GM18505 (cell line): ENCODE results near the gene ZNF280C.

Source experiments
- ATAC-seq: cut with Tn5 transposase; IDR thresholded peaks from one replicate; pipeline ENCODE4 v1.9.1; 2021; ENCODE audit not compliant: unreplicated experiment
- POLR2A ChIP-seq: IDR thresholded peaks from 4 replicates; pipeline ENCODE4 v1.6.1; 2011; ENCODE audit warnings: borderline replicate concordance; ENCODE audit not compliant: insufficient read depth, insufficient read length; ENCODE audit errors: extremely low read depth

The ZNF280C gene

GRCh38 chrX:130179579-130180215, 89.0 kb downstream of the ZNF280C start:
- ATAC-seq, result no peak
- TF ChIP-seq POLR2A, result no peak

DNA sequence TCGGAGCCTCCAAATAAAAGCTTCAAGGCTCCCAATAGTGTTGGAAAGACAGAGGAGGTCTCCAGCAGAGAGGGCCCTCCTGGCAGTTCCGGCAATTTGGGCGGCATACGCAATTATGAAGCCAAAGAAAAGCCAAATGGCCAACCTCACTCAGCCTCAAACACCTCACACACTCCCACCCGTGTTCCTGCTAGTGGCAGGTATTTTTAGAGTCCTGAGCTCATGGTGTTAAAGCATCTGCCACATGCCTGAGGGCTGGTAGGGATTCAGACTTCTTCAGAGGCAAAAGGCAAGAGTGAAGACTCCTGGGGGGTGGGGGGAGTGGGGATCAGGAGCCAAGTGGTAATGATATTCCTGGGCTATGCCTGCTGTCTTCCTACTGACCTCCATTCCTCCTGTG, 89.5 kb downstream of the ZNF280C start:
- TF ChIP-seq POLR2A, result no peak
- ATAC-seq, result no peak

DNA sequence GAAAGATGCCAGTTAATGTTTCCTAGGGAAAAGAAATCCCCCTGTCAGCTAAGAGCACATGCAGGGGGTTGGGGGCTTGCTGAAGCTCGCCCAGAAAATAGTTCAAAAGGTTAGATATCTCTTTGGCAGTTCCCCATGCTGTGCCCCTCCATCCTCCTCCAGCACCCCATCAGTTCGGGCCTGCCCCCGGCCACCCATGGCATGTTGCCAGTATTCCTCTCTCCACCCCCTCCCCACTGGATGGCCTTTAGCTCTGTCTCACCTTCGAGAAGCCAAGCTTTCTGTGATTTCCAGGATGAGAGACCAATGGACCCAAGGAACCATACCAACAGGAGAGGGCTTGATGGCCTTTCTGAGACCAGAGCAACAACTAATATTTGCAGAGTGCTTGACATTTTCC, 91.8 kb downstream of the ZNF280C start:
- no peak for ATAC-seq
- no peak for TF ChIP-seq POLR2A

GRCh38 chrX:130176354-130176776, 92.3 kb downstream of the ZNF280C start:
- TF ChIP-seq POLR2A, result peak; percentile 42
- ATAC-seq, result peak; percentile 70

DNA sequence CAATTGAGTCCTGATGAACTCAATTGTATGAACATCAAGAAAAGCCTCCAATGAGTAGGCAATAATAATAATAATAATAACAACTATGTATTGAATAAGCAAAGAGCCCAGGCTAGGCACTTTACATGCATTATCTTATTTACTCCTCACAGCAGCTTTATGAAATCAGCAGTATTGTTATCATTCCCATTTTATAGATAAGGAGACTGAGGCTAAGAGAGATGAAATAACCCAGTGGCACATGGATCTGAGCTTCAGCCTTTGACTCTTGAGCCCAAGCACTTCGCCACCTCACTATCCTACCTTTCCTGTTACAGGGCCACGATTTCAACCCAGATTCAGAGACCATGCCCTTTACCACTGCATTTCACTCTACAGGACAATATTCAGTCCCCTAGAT, 93.8 kb downstream of the ZNF280C start:
- no peak for TF ChIP-seq POLR2A
- no peak for ATAC-seq

DNA sequence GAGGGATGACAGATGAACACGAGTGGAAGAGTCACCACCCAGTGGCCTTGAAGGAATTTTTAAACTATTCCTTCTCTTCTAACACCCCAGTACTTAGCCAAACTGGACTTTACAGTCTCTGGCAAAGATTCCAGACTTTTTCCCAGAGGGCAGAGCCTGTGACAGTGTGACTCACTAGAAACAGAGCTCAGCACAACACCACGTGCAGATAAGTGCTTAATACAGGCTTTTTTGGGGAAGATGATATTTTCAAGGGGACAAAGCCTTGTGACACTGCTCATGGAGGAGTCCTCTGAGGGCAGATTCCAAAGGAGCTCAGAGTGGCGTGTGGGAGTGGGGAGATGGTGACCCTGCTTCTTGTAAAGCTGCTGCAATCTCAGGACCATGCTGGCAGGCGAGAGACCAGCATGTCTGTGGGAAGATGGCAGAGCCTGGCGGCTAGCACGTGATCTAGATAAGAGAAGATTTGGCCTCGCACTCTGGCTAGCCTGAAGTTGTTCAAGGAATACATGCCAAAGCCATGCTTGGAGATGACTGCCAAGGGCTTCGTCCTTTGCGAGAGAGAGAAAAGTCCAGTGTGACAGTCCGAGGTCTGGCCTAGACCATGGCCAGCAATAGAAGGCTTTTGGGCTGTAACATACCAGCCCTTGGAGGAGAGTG, 94.5 kb downstream of the ZNF280C start:
- no peak for TF ChIP-seq POLR2A
- ATAC-seq, result no peak

- TF ChIP-seq POLR2A, result peak; percentile 71
- no peak for ATAC-seq
Measured at GRCh38 chrX:130173190-130173895, 95.4 kb downstream of the ZNF280C start.

GRCh38 chrX:130172127-130172845, 96.4 kb downstream of the ZNF280C start:
- no peak for ATAC-seq

DNA sequence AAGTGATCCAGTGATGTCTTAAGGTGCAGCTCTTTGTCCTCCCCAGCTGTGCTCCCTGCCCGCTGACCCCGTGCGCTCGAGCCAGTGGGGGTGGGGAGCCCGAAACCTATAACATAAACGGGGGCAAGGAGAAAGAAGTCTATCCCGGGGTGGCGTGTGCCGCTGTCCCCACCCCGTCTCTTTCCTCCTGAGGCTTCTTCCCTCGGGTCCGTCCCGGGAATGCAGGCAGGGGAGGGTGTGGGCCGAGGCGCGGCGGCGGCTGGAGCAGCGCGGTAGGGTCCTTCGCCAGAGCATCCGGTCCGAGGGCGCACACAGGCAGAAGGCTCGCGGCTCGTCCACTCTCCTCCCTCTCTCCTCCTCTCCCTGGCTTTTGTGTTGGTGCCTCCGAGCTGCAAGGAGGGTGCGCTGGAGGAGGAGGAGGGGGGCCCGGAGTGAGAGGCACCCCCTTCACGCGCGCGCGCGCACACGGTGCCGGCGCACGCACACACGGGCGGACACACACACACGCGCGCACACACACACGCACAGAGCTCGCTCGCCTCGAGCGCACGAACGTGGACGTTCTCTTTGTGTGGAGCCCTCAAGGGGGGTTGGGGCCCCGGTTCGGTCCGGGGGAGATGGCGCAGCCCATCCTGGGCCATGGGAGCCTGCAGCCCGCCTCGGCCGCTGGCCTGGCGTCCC, 97.1 kb downstream of the ZNF280C start, which contains the start of gene RAB33A:
Gene RAB33A (plus strand): TSS at position 517 of the 681 bp plus-strand sequence. CDS start 101 bp downstream, at position 618.
- ATAC-seq, result no peak
- peak; percentile 43 for TF ChIP-seq POLR2A

More at GRCh38 chrX:130172127-130172845, 96.4 kb downstream of the ZNF280C start:
- TF ChIP-seq POLR2A, result no peak

- peak; percentile 43 for TF ChIP-seq POLR2A
- ATAC-seq, result peak; percentile 54
Measured at GRCh38 chrX:130170752-130171445, 97.8 kb downstream of the ZNF280C start.

- no peak for ATAC-seq
- TF ChIP-seq POLR2A, result no peak
Measured at GRCh38 chrX:130167040-130167439, 101.7 kb downstream of the ZNF280C start.

DNA sequence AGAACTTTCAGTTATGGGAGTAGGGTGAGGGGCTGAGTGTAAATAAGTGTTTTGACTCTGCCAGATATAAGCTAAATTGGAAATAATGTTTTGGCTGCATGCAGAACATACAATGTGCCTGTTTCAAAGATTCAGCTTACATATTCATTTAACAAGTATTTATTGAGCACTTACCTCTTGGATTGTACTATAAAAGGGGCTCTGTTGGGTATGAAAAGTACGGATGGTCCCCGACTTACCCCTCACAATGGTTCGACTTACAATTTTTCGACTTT, 102.3 kb downstream of the ZNF280C start:
- ATAC-seq, result no peak
- no peak for TF ChIP-seq POLR2A
